HepG2 (cell line): Measurements from ENCODE around the gene HS3ST2. TPM values are rescaled to one million over a fixed set of nuclear protein-coding genes. Genes with fewer than 3 reads are reported as not detected.
A peak's percentile ranks its signal among the peaks of the same experiment; 100 is the strongest.

Experiments
- ATAC-seq: fragments of 200-7000 bp; cut with Tn5 transposase; 3 replicates; pipeline ENCODE4 v1.9.1; 2020; ENCODE audit warnings: mild to moderate bottlenecking, moderate library complexity
- BruUV-seq: library from RNA; stranded (reverse); fragments of 400-500 nt; replicated peaks from 2 replicates; lab custom pipeline; 2021; lab: Mats Ljungman, UMichigan
- CTCF ChIA-PET: fragments of 300-600 bp; formaldehyde crosslinking; extraction: SDS; loops from one replicate; lab custom pipeline; 2021; ENCODE audit warnings: low total read pairs, inconsistent platforms, low intra/inter-chr PET ratio; lab: Yijun Ruan, JAX
- POLR2A ChIA-PET: fragments of 350-600 bp; sonication (Branson Sonifier 250); formaldehyde crosslinking; loops from one replicate; lab custom pipeline; 2020; ENCODE audit warnings: antibody characterized with exemption, inconsistent platforms; lab: Yijun Ruan, JAX
- DNase-seq: peaks from one replicate; pipeline ENCODE4 v3.0.0-alpha.2; 2015; ENCODE audit warnings: low spot score
- FAIRE-seq: peaks from 3 replicates; lab custom pipeline; 2011; peaks lifted over from hg19 to GRCh38; lab: Jason Lieb, UNC
- H2AFZ ChIP-seq: one replicate; pipeline ENCODE4 v1.6.1; 2011; ENCODE audit warnings: low read length, inconsistent platforms
- H3K27ac ChIP-seq: fragments of 300-600 bp; 3 replicates; pipeline ENCODE4 v1.8.0; 2011; ENCODE audit warnings: mixed run types, mild to moderate bottlenecking, mixed read lengths, low read length, inconsistent platforms; ENCODE audit not compliant: insufficient read depth; ENCODE audit errors: extremely low read length
- H3K27me3 ChIP-seq, 2 experiments: fragments of 200-600 bp in 1 of 2; 2 replicates in 1 of 2; 3 replicates in 1 of 2; pipeline versions ENCODE4 v1.6.0 to v1.8.0; 2011; ENCODE audit warnings: low read length in 2 of 2, mild to moderate bottlenecking in 2 of 2, moderate library complexity in 2 of 2, inconsistent platforms in 1 of 2; ENCODE audit not compliant: insufficient read depth in 2 of 2, control insufficient read depth in 1 of 2
- H3K36me3 ChIP-seq, 2 experiments: fragments of 200-600 bp in 1 of 2; replicated peaks in 1 of 2; 2 replicates in 1 of 2; 3 replicates in 1 of 2; pipeline versions ENCODE4 v1.5.1 to v1.8.0; 2011; ENCODE audit warnings: low read length in 2 of 2, inconsistent platforms in 1 of 2; ENCODE audit not compliant: insufficient read depth in 2 of 2, control insufficient read depth in 1 of 2
- H3K4me1 ChIP-seq: 2 replicates; pipeline ENCODE4 v1.5.1; 2012; ENCODE audit warnings: low read length, inconsistent platforms; ENCODE audit not compliant: insufficient read depth
- H3K4me2 ChIP-seq: 2 replicates; pipeline ENCODE4 v1.6.0; 2011; ENCODE audit warnings: low read depth, low read length, inconsistent platforms
- H3K4me3 ChIP-seq, 3 experiments: fragments of 200-600 bp in 1 of 3; sonication (generic), shearing (Covaris generic) in 1 of 3; replicated peaks in 1 of 3; 2 replicates each; pipeline ENCODE4 v1.5.1; 2011 to 2016; ENCODE audit warnings: low read length in 3 of 3, inconsistent platforms in 2 of 3, low read depth in 2 of 3, mild to moderate bottlenecking in 2 of 3, control low read depth in 1 of 3, mixed read lengths in 1 of 3; ENCODE audit not compliant: insufficient read depth in 1 of 3
- H3K79me2 ChIP-seq: one replicate; pipeline ENCODE4 v1.6.1; 2011; ENCODE audit warnings: low read length, inconsistent platforms; ENCODE audit not compliant: insufficient read depth
- H3K9ac ChIP-seq: 2 replicates; pipeline ENCODE4 v1.6.0; 2011; ENCODE audit warnings: mild to moderate bottlenecking, low read depth, low read length, inconsistent platforms; ENCODE audit not compliant: insufficient read depth
- H3K9me3 ChIP-seq: 2 replicates; pipeline ENCODE4 v1.5.1; 2012; ENCODE audit warnings: mild to moderate bottlenecking, low read length
- H4K20me1 ChIP-seq: 2 replicates; pipeline ENCODE4 v1.6.0; 2011; ENCODE audit warnings: inconsistent platforms, mild to moderate bottlenecking, low read length, moderate library complexity; ENCODE audit not compliant: insufficient read depth
- EHMT2 ChIP-seq: fragments of 200-600 bp; sonication (generic); IDR thresholded peaks from 2 replicates; pipeline ENCODE4 v1.7.0; 2017; ENCODE audit warnings: antibody characterized with exemption, low read depth, low read length, borderline replicate concordance
- FIP1L1 ChIP-seq: fragments of 200-400 bp; formaldehyde crosslinking; IDR thresholded peaks from 2 replicates; pipeline ENCODE4 v1.6.1; 2018; ENCODE audit warnings: low read depth, mild to moderate bottlenecking, low read length, moderate library complexity, borderline replicate concordance; ENCODE audit not compliant: insufficient read depth
- FOXA1 ChIP-seq, 2 experiments: fragments of 450-650 bp in 1 of 2; sonication (generic) in 1 of 2; formaldehyde crosslinking in 1 of 2; IDR thresholded peaks; 2 replicates each; pipeline versions ENCODE4 v1.4.0 to v1.6.1; 2016 to 2020; ENCODE audit warnings: missing genetic modification reagents in 1 of 2
- GABPA ChIP-seq, 2 experiments: IDR thresholded peaks; 2 replicates each; pipeline ENCODE4 v1.6.1; 2011 to 2016; ENCODE audit warnings: low read depth in 2 of 2, low read length in 1 of 2, missing biosample characterization in 1 of 2, missing genetic modification characterization in 1 of 2
- HNRNPL ChIP-seq: fragments of 200-400 bp; formaldehyde crosslinking; IDR thresholded peaks from 2 replicates; pipeline ENCODE4 v1.6.1; 2017; ENCODE audit warnings: mild to moderate bottlenecking, low read depth, low read length
- MIER2 ChIP-seq: IDR thresholded peaks from 2 replicates; pipeline ENCODE4 v1.6.1; 2016; ENCODE audit warnings: missing biosample characterization, missing genetic modification reagents
- REST ChIP-seq, 2 experiments: IDR thresholded peaks; 2 replicates each; pipeline ENCODE4 v1.6.1; 2011 to 2012; ENCODE audit warnings: low read length in 2 of 2, borderline replicate concordance in 1 of 2, low read depth in 1 of 2, mild to moderate bottlenecking in 1 of 2, moderate library complexity in 1 of 2
- ZGPAT ChIP-seq: IDR thresholded peaks from 2 replicates; pipeline ENCODE4 v1.6.1; 2016; ENCODE audit warnings: mild to moderate bottlenecking
- ZNF264 ChIP-seq: sonication (generic); formaldehyde crosslinking; IDR thresholded peaks from 2 replicates; pipeline ENCODE4 v1.4.0; 2020; ENCODE audit warnings: missing genetic modification reagents
- ZNF773 ChIP-seq: sonication (generic); formaldehyde crosslinking; IDR thresholded peaks from 2 replicates; pipeline ENCODE4 v1.4.0; 2020; ENCODE audit warnings: missing genetic modification reagents, borderline replicate concordance
- WGBS: methylation state at CpG from one replicate; pipeline ENCODE4 v1.1.6; 2017; ENCODE audit warnings: low lambda C conversion rate; 5-methylcytosine and 5-hydroxymethylcytosine counted together
- in situ Hi-C: cut with HindIII; loops from 2 replicates; pipeline ENCODE4 v1.10.0; 2017; ENCODE audit warnings: low pct_unique_long_range_greater_than_20kb; ENCODE audit not compliant: extremely low pct_ligation_motif_present
- intact Hi-C: fragments of 100-400 bp; cut with micrococcal nuclease; formaldehyde crosslinking; loops from one replicate; pipeline ENCODE4 v1.10.0; 2022; ENCODE audit not compliant: unreplicated experiment
- polyA plus RNA-seq, 8 experiments: library from polyadenylated mRNA; depleted of rRNA in 3 of 8; stranded (reverse) in 7 of 8; unstranded in 1 of 8; fragments of >200 nt; fragmentation: Illumina TruSeq in 4 of 8; extraction: Trizol in 4 of 8; gene quantifications; 2 replicates each; pipeline versions ENCODE4 v1.2.1 to v1.2.3, GENCODE V29; 2011 to 2016; ENCODE audit warnings: low read depth in 4 of 8, missing spikeins in 1 of 8, mixed read lengths in 1 of 8; ENCODE audit not compliant: insufficient read depth in 1 of 8
- total RNA-seq, 5 experiments: library from RNA; depleted of rRNA; stranded (reverse); fragments of >200 nt; fragmentation: Illumina TruSeq; extraction: Trizol; gene quantifications; 2 replicates each; pipeline ENCODE4 v1.2.3, GENCODE V29; 2016; ENCODE audit warnings: low read depth in 1 of 5

Gene HS3ST2
- total and polyA plus RNA-seq, 2 of the 13 experiments (the other 11 are each of a cell fraction or from before 2014, with no cell fraction given), result not detected

- no peak overlapping the region for H2AFZ ChIP-seq
- no peak overlapping the region for H3K27ac ChIP-seq
- ChIA-PET CTCF (no interaction called here), POLR2A (no interaction called here)
- intact Hi-C loops (no loop called here), in situ Hi-C loops (no loop called here)
- no peaks in the 10 kb centered on the region for H3K36me3 ChIP-seq
- no peaks in the 10 kb centered on the region; a peak in 1 of 5 replicates for H3K27me3 ChIP-seq
- WGBS, result 8% methylated on average over 6 of the region's 6 CpGs
- no peaks in the 10 kb centered on the region for H3K9me3 ChIP-seq
- FAIRE-seq, result no peak
- no peak overlapping the region for H3K4me2 ChIP-seq
- H3K4me3 ChIP-seq, result no peak overlapping the region
- no peaks in the 10 kb centered on the region for H3K4me1 ChIP-seq
- H3K9ac ChIP-seq, result no peak overlapping the region
- ATAC-seq, result no peak
- H3K79me2 ChIP-seq, result no peaks in the 10 kb centered on the region
- no TSS peak for BruUV-seq
- TF ChIP-seq GABPA (IDR thresholded peaks at IDR 0.05; ENCODE audit: low read depth, low read length) (no peak), GABPA (CRISPR knock-in tag; IDR thresholded peaks at IDR 0.05; ENCODE audit: low read depth) (no peak), ZGPAT (CRISPR knock-in tag) (no peak)
- no peaks in the 10 kb centered on the region for H4K20me1 ChIP-seq
- no peak for DNase-seq
Observed at GRCh38 chr16:22887445-22887844, 73.5 kb downstream of the HS3ST2 start.

GRCh38 chr16:22888791-22889190 is 74.8 kb downstream of the HS3ST2 start:
- intact Hi-C loops, result no loop called here
- no peak for DNase-seq
- BruUV-seq, result no TSS peak

More at GRCh38 chr16:22888791-22889190, 74.8 kb downstream of the HS3ST2 start:
- 2% methylated on average over 4 of the region's 4 CpGs for WGBS
- no peaks in the 10 kb centered on the region for H3K9me3 ChIP-seq
- H2AFZ ChIP-seq, result no peak overlapping the region
- ChIA-PET CTCF (no interaction called here), POLR2A (no interaction called here)
- in situ Hi-C loops, result no loop called here
- no peaks in the 10 kb centered on the region for H4K20me1 ChIP-seq
- no peak overlapping the region for H3K27ac ChIP-seq
- FAIRE-seq (no peak), ATAC-seq (no peak)
- H3K9ac ChIP-seq, result no peak overlapping the region
- no peaks in the 10 kb centered on the region for H3K36me3 ChIP-seq
- no peak overlapping the region for H3K4me3 ChIP-seq
- 0 out of 2 replicates have a peak, but pooled peaks have one; percentile 36 for TF ChIP-seq ZNF773 (CRISPR knock-in tag)
- TF ChIP-seq FIP1L1, result no peak
- TF ChIP-seq REST (IDR thresholded peaks at IDR 0.05; ENCODE audit: borderline replicate concordance in 1 of 2, low read depth in 1 of 2, low read length in 2 of 2), result peak; percentile 61 to 95
- no peak for TF ChIP-seq FOXA1 (IDR thresholded peaks at IDR 0.05)
- TF ChIP-seq FOXA1 (CRISPR knock-in tag; IDR thresholded peaks at IDR 0.05), result peak; percentile 76
- TF ChIP-seq EHMT2, result peak; percentile 73; the same call in 1 of the 2 replicates
- TF ChIP-seq HNRNPL, result no peak
- TF ChIP-seq MIER2 (CRISPR knock-in tag), result peak; percentile 96
- peak; percentile 25; the same call in 1 of the 2 replicates for TF ChIP-seq ZNF264
- no peaks in the 10 kb centered on the region for H3K4me1 ChIP-seq
- no peak overlapping the region for H3K4me2 ChIP-seq
- H3K27me3 ChIP-seq, result no peaks in the 10 kb centered on the region; a peak in 1 of 5 replicates
- no peaks in the 10 kb centered on the region for H3K79me2 ChIP-seq
